GM21737 (cell line): ENCODE results near the gene DHRS13.
"Not testable (repeated sequence)": the region's sequence is repeated elsewhere in the genome, so short reads cannot be mapped to it uniquely, and the experiment has no call there.

ENCODE experiments used
- ATAC-seq: cut with Tn5 transposase; IDR thresholded peaks from one replicate; pipeline ENCODE4 v1.9.1; 2021; ENCODE audit warnings: mild to moderate bottlenecking, moderate library complexity; ENCODE audit not compliant: unreplicated experiment

The DHRS13 gene

GRCh38 chr17:28883967-28884702, 18.7 kb downstream of the DHRS13 start:
- no peak for ATAC-seq

- no peak for ATAC-seq
Measured at GRCh38 chr17:28882154-28882895, 20.6 kb downstream of the DHRS13 start.

DNA sequence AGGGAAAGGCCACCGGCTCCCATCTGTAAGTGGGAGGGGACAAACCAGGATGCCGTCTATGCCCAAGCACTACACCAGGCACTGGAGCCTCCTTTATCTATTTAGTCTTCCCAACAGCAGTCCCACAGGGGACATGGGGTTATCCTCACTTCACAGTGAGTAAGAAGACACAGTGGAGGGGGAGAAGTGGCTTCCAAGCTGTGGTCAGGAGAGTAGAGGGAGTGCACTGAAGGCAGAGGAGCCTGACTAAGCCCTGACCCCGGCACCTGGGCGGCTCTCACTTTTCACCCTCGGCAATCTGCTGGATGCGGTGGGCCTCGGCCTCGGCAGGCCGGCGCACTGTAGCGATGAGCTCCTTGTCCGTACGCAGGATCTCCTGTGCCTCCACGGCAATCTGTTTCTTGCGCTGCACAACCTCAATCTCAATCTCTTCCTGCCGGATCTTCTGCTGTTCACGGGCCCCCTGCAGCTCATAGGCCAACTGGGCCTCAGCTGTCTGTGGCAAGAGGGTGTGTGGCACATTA, 21.3 kb downstream of the DHRS13 start:
- no peak for ATAC-seq

GRCh38 chr17:28880572-28880945, 22.3 kb downstream of the DHRS13 start:
- ATAC-seq: no peak

DNA sequence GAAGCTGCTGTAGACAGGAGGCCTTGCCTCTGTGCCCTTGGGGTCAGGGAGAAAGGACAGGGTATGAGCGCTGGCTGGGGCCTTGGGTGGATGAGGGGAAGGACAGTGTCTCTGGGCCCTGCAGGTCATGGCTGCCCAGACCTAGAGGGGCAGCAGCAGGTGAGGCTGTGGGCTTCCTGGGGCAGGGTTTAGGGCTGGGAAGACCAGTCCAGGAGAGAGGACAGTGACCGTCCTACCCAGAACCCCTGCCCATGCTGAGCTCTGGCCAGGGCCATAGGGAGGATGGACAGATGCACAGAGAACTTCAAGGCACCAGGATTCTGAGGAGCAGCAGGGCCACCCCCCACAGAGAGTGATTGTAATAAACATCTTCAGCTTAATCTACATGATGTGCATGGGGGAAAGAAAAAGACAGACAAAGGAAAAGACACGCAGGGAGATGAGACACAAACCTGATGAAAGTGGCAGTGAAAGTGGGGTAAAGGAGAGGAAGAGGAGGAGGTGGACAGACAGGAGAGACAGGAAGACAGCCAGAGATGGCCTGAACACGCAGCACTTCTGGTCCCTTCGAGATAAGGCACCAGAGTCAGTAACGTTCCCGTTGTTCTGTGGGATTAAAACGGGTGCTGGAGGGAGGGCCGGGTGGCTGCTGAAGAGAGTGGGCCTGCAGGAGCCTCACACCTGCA, 22.9 kb downstream of the DHRS13 start:
- ATAC-seq: no peak

DNA sequence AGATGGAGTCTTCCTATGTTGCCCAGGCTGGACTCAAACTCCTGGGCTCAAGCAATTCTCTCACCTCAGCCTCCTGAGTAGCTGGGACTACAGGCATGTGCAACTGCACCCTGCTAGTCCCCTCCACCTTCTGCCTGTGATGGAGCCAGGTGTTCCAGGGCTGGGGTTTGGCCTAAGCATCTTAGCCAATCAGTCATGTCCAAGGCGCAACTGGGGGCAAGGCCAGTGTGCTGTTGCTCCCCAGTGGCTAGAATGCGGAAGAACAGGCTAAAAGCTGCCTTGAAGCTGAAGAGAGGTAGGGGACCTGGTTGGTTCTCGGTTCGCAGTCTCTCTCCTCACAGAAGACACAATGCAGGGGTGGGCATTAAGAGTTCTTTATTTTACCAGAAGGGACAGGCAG, 23.9 kb downstream of the DHRS13 start:
- ATAC-seq: no peak

- no peak for ATAC-seq
Measured at GRCh38 chr17:28878158-28878910, 24.5 kb downstream of the DHRS13 start.

GRCh38 chr17:28877150-28877711, 25.6 kb downstream of the DHRS13 start:
- not testable (repeated sequence) for ATAC-seq

DNA sequence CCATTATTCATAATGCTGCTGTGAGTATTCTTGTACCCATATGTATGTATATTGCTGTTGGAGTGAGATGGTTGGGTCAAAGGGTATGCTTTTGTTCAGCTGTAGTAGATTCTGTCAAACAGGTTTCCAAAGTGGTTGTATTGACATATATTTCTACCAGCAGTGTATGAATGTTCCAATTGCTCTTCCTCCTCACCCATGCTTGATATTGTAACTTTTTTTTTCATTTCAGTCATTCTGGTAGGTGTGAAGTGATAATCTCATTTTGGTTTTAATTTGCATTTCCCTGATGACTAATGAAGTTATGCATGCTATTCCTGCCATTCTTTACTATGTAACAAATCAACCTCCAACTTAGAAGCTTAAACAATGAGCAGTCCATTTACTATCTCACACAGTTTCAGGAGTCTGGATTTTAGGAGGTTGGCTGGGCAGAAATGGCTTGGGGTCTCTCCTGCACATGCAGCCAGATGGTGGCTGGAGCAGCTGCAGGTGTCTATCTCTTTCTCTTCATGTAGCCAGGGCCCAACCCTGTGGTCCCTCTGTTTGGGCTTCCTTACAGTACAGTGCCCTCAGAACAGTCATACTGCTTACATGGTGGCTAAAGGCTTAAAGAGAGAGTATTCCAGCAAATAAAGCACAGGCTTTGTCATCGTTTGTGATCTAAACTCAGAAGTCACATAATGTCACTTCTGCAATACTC, 26.9 kb downstream of the DHRS13 start:
- ATAC-seq: no peak

DNA sequence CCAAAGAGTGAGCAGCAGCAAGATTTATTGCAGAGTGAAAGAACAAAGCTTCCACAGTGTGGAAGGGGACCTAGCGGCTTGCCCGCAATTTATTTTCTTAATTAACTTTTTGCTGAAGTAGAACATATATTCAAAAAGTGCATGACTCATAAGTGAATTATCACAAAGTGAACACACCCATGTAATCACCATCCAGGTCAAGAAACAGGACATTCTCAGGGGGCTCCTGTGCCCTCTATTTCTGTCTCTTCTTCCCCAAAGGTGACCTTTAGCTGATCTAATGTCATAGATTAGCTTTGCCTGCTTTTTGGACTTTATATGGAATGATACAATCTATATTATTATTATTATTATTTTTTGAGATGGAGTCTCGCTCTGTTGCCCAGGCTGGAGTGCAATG, 28.1 kb downstream of the DHRS13 start:
- ATAC-seq: no peak

- no peak for ATAC-seq
Measured at GRCh38 chr17:28873839-28874238, 29.0 kb downstream of the DHRS13 start.

GRCh38 chr17:28871056-28871579, 31.8 kb downstream of the DHRS13 start:
- ATAC-seq: peak; percentile 88

DNA sequence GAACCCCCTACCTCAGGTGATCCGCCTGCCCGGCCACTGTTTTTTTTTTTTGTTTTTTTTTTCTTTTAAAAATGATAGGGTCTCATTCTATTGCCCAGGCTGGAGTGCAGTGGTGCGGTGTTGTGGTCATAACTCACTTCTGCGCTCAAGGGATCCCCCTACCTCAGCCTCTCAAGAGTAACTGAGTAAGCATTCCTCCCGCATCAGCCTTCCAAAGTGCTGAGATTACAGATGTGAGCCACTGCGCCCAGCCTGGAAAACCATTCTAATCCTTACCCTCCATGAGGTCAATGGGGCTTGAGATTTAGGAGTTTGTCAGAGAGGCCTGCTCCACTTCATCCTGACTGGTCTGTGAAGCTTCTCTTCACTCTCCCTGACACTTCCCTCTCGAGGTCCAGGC, 35.6 kb downstream of the DHRS13 start:
- no peak for ATAC-seq

- no peak for ATAC-seq
Measured at GRCh38 chr17:28865946-28866752, 36.7 kb downstream of the DHRS13 start.

DNA sequence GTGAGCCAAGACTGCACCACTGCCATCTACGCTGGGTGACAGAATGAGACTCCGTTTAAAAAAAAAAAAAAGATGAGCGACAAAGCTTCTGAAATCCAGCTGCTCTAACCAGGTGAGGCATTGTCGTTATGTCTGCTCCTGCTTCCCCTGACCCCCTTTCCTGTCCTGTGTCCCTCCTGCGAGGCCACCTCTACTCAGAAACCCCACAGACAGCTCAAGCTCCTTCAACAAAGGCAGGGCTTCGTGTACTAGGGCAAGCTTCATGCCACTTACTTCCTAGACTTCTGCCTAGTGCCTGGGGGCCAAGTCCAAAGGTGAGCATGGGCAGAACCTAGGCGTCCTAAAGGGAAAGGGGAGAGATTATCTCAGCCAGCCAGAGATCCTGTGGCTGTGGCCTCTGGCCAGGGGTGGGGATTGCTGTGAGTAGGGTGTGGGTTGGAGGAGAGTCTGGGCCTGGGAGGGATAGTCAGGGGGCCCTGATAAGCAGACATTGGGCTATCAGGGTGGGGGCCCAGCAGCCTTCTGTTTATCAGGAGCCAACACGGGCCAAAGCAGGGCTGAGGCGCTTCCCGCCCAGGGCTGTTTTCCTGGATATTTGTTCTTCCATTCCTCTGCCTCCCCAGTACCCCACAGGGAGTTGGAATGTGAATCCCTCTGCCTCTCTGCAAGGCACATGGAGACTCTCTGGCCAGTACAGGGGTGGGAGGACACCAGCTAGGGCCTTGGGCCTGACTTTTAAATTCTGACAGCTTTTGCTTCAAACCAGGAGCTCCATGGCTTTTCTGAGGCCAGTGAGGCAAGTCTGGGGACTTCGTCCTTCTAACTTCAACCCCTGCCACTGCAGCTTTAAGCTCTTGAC, 37.7 kb downstream of the DHRS13 start:
- ATAC-seq: no peak

GRCh38 chr17:28863953-28864352, 38.9 kb downstream of the DHRS13 start:
- ATAC-seq: no peak

DNA sequence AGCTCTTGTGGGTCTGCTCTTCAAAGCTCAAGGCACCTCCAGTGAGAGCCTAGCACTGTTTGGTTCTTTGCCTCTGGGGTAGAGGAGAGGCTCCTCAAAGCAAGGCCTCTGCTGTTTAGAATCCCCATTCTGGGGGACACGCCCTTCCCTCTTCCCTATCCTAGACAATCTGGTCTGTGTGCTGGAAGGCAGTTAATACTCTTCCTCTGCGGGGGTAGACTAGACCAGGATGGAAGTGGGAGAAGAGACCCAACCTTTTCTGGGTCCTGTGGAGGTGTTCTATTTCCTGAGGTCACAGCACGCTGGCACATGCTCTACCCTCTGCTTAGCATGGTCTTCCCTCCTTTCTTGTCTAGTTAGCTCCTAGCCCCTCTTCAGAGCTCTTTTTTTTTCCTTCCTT, 40.3 kb downstream of the DHRS13 start:
- ATAC-seq: no peak
